Measurements from ENCODE around the gene OTOS. TPM values are rescaled to one million over a fixed set of nuclear protein-coding genes. Genes with fewer than 3 reads are reported as not detected.

Gene OTOS
- total RNA-seq, 1 experiment from 2014 or later = not detected

DNA sequence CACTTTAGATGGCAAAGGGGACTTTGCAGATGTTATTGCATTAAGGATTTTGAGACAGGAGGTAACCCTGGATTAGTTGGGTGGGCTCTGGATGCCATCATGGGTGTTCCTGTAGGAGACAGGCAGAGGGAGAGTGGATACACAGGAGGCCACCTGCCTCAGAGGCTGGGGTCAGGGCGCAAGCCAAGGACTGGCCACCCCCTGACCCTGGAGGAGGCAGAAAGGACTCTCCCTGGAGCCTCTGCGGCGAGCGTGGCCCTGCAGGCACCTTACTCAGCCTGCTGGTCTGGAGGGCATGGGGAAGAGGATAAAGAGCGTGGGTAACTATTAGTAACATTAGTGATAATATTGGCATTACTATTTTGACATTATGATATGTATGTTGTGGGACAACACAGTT lies 21.6 kb upstream of the OTOS start:
- no peaks in the 10 kb centered on the region for H3K4me1 ChIP-seq (ENCODE audit: insufficient read depth, low read length, poor library complexity, severe bottlenecking)
- intact Hi-C loops (cut with micrococcal nuclease; ENCODE audit: unreplicated experiment) = no loop called here
- BruUV-seq (replicated peaks) = no TSS peak
- H3K4me3 ChIP-seq (ENCODE audit: low read depth, low read length, poor library complexity, severe bottlenecking) = no peak overlapping the region
- no peak overlapping the region for H3K27ac ChIP-seq (ENCODE audit: low read depth, low read length, poor library complexity, severe bottlenecking)
- H3K27me3 ChIP-seq (replicated peaks; ENCODE audit: insufficient read depth, low read depth, low read length, poor library complexity) = peaks cover 10% of the 10 kb centered on the region
- H3K9me3 ChIP-seq (ENCODE audit: low read depth, low read length, poor library complexity, severe bottlenecking) = no peaks in the 10 kb centered on the region
- no peak for DNase-seq (ENCODE audit: low spot score)
- POLR2A ChIA-PET (ENCODE audit: low non-redundant PET) = no interaction called here
- CTCF ChIA-PET = no interaction called here
- TF ChIP-seq, protein P1, sequence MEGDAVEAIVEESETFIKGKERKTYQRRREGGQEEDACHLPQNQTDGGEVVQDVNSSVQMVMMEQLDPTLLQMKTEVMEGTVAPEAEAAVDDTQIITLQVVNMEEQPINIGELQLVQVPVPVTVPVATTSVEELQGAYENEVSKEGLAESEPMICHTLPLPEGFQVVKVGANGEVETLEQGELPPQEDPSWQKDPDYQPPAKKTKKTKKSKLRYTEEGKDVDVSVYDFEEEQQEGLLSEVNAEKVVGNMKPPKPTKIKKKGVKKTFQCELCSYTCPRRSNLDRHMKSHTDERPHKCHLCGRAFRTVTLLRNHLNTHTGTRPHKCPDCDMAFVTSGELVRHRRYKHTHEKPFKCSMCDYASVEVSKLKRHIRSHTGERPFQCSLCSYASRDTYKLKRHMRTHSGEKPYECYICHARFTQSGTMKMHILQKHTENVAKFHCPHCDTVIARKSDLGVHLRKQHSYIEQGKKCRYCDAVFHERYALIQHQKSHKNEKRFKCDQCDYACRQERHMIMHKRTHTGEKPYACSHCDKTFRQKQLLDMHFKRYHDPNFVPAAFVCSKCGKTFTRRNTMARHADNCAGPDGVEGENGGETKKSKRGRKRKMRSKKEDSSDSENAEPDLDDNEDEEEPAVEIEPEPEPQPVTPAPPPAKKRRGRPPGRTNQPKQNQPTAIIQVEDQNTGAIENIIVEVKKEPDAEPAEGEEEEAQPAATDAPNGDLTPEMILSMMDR (conservative IDR thresholded peaks at IDR 0.05; ENCODE audit: low read depth, low read length) = no peak
- TF ChIP-seq EZH2 (IDR thresholded peaks at IDR 0.05; ENCODE audit: borderline replicate concordance, low read depth, low read length, poor library complexity, severe bottlenecking) = no peak
- no peaks in the 10 kb centered on the region for H3K36me3 ChIP-seq (ENCODE audit: insufficient read depth, low read length, poor library complexity, severe bottlenecking)

DNA sequence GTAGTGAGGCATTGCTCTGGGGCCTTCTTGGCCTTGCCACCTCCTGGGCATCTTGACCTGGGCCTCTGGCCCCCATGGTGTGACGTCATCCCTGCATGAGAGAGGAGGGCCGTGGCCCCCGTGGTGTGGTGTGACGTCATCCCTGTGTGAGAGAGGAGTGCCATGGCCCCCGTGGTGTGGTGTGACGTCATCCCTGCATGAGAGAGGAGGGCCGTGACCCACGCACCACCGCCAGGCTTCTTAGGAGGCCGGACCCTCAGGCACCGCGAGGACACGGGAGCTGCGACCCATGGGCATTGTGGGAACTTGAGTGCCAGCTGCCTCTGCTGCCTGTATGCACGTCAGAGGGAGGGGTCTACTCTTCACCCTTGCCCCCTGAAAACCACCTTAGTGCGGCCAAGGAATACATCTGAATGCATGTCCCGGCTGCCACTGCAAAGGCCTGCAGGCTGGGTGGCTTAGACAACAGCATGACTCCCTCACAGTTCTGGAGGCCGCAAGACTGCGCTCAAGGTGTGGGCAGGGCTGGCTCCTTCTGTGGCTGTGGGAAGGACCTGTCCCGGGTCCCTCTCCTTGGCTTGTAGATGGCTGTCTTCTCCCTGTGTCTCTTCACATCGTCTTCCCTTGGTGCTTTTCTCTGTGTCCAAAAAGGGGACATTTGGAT lies 20.8 kb upstream of the OTOS start:
- no peaks in the 10 kb centered on the region for H3K4me1 ChIP-seq (ENCODE audit: insufficient read depth, low read length, poor library complexity, severe bottlenecking)
- DNase-seq (ENCODE audit: low spot score) = no peak
- H3K36me3 ChIP-seq (ENCODE audit: insufficient read depth, low read length, poor library complexity, severe bottlenecking) = no peaks in the 10 kb centered on the region
- H3K4me3 ChIP-seq (ENCODE audit: low read depth, low read length, poor library complexity, severe bottlenecking) = no peak overlapping the region
- intact Hi-C loops (cut with micrococcal nuclease; ENCODE audit: unreplicated experiment) = no loop called here
- H3K27ac ChIP-seq (ENCODE audit: low read depth, low read length, poor library complexity, severe bottlenecking) = no peak overlapping the region
- POLR2A ChIA-PET (ENCODE audit: low non-redundant PET) = no interaction called here
- H3K9me3 ChIP-seq (ENCODE audit: low read depth, low read length, poor library complexity, severe bottlenecking) = no peaks in the 10 kb centered on the region
- H3K27me3 ChIP-seq (replicated peaks; ENCODE audit: insufficient read depth, low read depth, low read length, poor library complexity) = peaks cover 3% of the 10 kb centered on the region
- CTCF ChIA-PET = no interaction called here
- TF ChIP-seq EZH2 (IDR thresholded peaks at IDR 0.05; ENCODE audit: borderline replicate concordance, low read depth, low read length, poor library complexity, severe bottlenecking) = no peak
- TF ChIP-seq, protein P1 (conservative IDR thresholded peaks at IDR 0.05; ENCODE audit: low read depth, low read length) = no peak
- BruUV-seq (replicated peaks) = no TSS peak

DNA sequence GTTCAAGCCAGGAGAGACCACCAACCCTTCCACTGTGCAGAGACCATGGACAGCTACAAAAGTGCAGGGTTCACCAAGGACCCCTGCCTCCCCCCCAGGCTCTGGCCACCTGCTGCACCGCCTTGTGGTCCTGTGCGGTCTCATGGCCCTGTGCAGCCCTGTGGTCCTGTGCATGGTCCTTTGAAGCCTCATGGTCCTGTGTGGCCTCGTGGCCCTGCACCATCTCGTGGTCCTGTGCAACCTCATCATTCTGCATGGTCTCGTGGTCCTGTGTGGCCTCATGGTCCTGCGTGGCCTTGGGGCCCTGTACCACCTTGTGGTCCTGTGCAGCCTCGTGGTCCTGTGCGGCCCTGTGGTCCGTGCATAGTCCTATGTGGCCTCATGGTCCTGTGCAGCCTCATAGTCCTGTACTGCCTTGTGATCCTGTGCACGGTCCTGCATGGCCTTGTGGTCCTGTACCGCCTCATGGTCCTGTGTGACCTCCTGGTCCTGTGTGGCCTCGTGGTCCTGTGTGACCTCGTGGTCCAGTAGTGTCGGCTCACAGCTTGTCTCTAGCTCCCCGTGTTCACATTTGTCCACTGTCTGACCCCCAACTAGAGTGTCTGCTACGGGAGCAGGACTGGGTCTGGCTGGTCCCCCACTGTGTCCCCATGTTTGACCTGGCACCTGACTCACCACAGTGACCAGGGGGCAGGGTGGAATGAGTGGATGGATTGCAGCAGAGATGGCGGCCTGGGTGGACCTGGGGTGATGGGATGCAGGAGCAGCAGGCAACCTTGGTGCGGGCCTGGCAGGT lies 20.0 kb upstream of the OTOS start:
- POLR2A ChIA-PET (ENCODE audit: low non-redundant PET) = no interaction called here
- H3K27me3 ChIP-seq (replicated peaks; ENCODE audit: insufficient read depth, low read depth, low read length, poor library complexity) = no peaks in the 10 kb centered on the region
- no peaks in the 10 kb centered on the region for H3K9me3 ChIP-seq (ENCODE audit: low read depth, low read length, poor library complexity, severe bottlenecking)
- no peak for DNase-seq (ENCODE audit: low spot score)
- no peak overlapping the region for H3K4me3 ChIP-seq (ENCODE audit: low read depth, low read length, poor library complexity, severe bottlenecking)
- no peaks in the 10 kb centered on the region for H3K4me1 ChIP-seq (ENCODE audit: insufficient read depth, low read length, poor library complexity, severe bottlenecking)
- CTCF ChIA-PET = no interaction called here
- TF ChIP-seq EZH2 (IDR thresholded peaks at IDR 0.05; ENCODE audit: borderline replicate concordance, low read depth, low read length, poor library complexity, severe bottlenecking) = no peak
- TF ChIP-seq, protein P1 (conservative IDR thresholded peaks at IDR 0.05; ENCODE audit: low read depth, low read length) = no peak
- no peaks in the 10 kb centered on the region for H3K36me3 ChIP-seq (ENCODE audit: insufficient read depth, low read length, poor library complexity, severe bottlenecking)
- no peak overlapping the region for H3K27ac ChIP-seq (ENCODE audit: low read depth, low read length, poor library complexity, severe bottlenecking)
- intact Hi-C loops (cut with micrococcal nuclease; ENCODE audit: unreplicated experiment) = no loop called here
- no TSS peak for BruUV-seq (replicated peaks)

Data from A673 (cell line).